ENCODE results near the gene C1orf210. TPM values are rescaled to one million over a fixed set of nuclear protein-coding genes. Genes with fewer than 3 reads are reported as not detected.

The C1orf210 gene
- total RNA-seq, 3 donors from 2014 or later = not detected

GRCh38 chr1:43246466-43247213, 38.7 kb downstream of the C1orf210 start:
- DNase-seq (no peak), ATAC-seq (no peak)
- Mint-ChIP-seq H3K36me3 (ENCODE audit: insufficient read depth) (no peaks in the 10 kb centered on the region), H3K4me1 (ENCODE audit: low read depth) (no peaks in the 10 kb centered on the region), H3K9me3 (no peaks in the 10 kb centered on the region), H3K27me3 (ENCODE audit: low read depth) (peaks cover 2% of the 10 kb centered on the region), H3K4me3 (no peak overlapping the region)

GRCh38 chr1:43243299-43243698, 42.1 kb downstream of the C1orf210 start:
- Mint-ChIP-seq H3K36me3 (ENCODE audit: insufficient read depth) (no peaks in the 10 kb centered on the region), H3K27me3 (ENCODE audit: low read depth) (peaks cover 2% of the 10 kb centered on the region), H3K4me3 (no peak overlapping the region), H3K9me3 (no peaks in the 10 kb centered on the region), H3K4me1 (ENCODE audit: low read depth) (no peaks in the 10 kb centered on the region)
- DNase-seq (no peak), ATAC-seq (no peak)

DNA sequence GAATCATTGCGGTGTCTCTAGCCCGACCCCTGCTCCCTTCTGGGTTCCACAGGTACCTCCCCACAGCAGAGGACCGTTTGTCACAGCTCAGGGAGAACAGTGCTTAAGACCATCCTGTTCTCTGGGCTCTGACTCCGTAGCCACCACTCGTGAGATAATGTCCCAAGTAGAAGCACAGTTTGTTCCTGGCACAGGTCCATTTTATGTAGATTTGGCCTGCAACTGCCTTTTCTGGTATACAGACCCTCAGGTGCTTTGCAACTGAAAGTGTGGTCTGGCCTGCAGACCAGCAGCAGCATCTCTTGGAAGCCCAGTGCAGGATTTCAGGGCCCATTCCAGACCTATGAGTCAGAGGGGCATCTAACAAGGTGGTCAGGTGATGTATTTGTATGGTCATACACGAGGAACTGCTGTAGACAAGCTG, 44.0 kb downstream of the C1orf210 start:
- Mint-ChIP-seq H3K4me1 (ENCODE audit: low read depth) (no peaks in the 10 kb centered on the region), H3K27me3 (ENCODE audit: low read depth) (no peaks in the 10 kb centered on the region), H3K36me3 (ENCODE audit: insufficient read depth) (no peaks in the 10 kb centered on the region), H3K4me3 (no peak overlapping the region), H3K9me3 (no peaks in the 10 kb centered on the region)
- ATAC-seq = no peak
- no peak for DNase-seq

GRCh38 chr1:43239484-43239883, 45.9 kb downstream of the C1orf210 start:
- no peaks in the 10 kb centered on the region for H3K9me3 Mint-ChIP-seq
- DNase-seq (no peak), ATAC-seq (no peak)
- no peaks in the 10 kb centered on the region for H3K36me3 Mint-ChIP-seq (ENCODE audit: insufficient read depth)
- H3K27me3 Mint-ChIP-seq (ENCODE audit: low read depth) = peaks cover 3% of the 10 kb centered on the region
- no peak overlapping the region for H3K4me3 Mint-ChIP-seq
- no peaks in the 10 kb centered on the region for H3K4me1 Mint-ChIP-seq (ENCODE audit: low read depth)

- H3K27me3 Mint-ChIP-seq (ENCODE audit: low read depth) = peaks cover 3% of the 10 kb centered on the region
- H3K9me3 Mint-ChIP-seq = no peaks in the 10 kb centered on the region
- ATAC-seq (no peak), DNase-seq (no peak)
- no peak overlapping the region for H3K4me3 Mint-ChIP-seq
- H3K4me1 Mint-ChIP-seq (ENCODE audit: low read depth) = no peaks in the 10 kb centered on the region
- H3K36me3 Mint-ChIP-seq (ENCODE audit: insufficient read depth) = no peaks in the 10 kb centered on the region
Observed at GRCh38 chr1:43238991-43239469, 46.4 kb downstream of the C1orf210 start.

DNA sequence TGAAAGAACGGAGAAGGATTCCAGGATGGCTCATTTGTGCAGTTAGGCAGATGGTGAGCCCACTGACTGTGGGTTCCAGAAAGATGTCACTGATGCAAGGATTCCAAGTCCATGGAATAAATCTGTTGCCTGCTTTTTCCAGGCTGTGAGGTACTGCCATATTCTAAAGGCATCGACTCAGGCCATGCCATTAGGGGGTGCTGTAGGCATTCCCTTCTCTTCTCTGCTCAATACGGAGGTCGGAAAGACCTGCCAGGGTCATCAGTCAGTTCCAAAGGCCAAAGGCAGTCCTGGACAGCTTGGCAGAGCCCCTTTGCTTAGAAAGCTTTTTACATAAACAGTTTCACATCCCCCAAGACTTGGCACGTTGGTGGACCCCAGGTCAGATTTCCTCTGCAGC, 47.3 kb downstream of the C1orf210 start:
- Mint-ChIP-seq H3K4me1 (ENCODE audit: low read depth) (no peaks in the 10 kb centered on the region), H3K4me3 (no peak overlapping the region), H3K9me3 (no peaks in the 10 kb centered on the region), H3K36me3 (ENCODE audit: insufficient read depth) (no peaks in the 10 kb centered on the region), H3K27me3 (ENCODE audit: low read depth) (peaks cover 3% of the 10 kb centered on the region)
- DNase-seq (no peak), ATAC-seq (no peak)

GRCh38 chr1:43237121-43237520, 48.3 kb downstream of the C1orf210 start:
- no peak for ATAC-seq
- H3K4me1 Mint-ChIP-seq (ENCODE audit: low read depth) = no peaks in the 10 kb centered on the region
- no peaks in the 10 kb centered on the region for H3K36me3 Mint-ChIP-seq (ENCODE audit: insufficient read depth)
- no peak for DNase-seq
- peaks cover 3% of the 10 kb centered on the region for H3K27me3 Mint-ChIP-seq (ENCODE audit: low read depth)
- no peaks in the 10 kb centered on the region for H3K9me3 Mint-ChIP-seq
- H3K4me3 Mint-ChIP-seq = no peak overlapping the region

DNA sequence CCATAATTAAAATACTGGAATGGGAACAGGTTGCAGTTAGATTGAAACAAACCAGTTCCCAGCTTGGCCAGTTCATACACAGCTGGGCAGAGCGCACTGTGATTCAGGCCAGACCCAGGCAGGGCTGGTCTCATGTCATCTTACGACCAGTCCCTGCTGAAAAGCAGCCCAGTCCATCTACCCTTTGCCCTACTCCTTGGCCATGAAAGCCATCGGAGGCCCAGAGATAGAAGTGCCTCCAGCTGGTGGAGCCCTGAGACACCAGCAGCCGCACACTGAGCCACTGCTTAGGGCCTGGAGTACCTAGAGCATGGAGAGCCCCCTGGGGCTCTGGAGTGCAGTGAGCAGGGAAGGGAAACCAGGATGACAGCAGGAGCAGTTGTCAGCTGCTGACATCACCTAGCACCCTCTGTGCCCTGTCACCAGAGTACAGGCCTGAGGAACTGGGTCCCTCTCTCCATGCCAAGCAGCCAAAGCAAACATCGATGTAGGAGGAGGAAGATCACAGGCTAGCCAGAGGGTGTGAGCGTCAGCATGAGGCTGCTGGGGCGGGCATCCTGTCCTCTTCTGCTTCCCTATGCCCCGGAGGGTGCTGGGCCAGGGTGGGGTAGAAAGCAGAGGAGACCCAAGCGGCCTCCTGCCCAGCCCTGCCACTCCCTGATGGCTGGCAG, 49.8 kb downstream of the C1orf210 start:
- Mint-ChIP-seq H3K36me3 (ENCODE audit: insufficient read depth) (no peaks in the 10 kb centered on the region), H3K4me3 (no peak overlapping the region), H3K4me1 (ENCODE audit: low read depth) (no peaks in the 10 kb centered on the region), H3K9me3 (no peaks in the 10 kb centered on the region), H3K27me3 (ENCODE audit: low read depth) (peaks cover 5% of the 10 kb centered on the region)
- DNase-seq (no peak), ATAC-seq (no peak)

DNA sequence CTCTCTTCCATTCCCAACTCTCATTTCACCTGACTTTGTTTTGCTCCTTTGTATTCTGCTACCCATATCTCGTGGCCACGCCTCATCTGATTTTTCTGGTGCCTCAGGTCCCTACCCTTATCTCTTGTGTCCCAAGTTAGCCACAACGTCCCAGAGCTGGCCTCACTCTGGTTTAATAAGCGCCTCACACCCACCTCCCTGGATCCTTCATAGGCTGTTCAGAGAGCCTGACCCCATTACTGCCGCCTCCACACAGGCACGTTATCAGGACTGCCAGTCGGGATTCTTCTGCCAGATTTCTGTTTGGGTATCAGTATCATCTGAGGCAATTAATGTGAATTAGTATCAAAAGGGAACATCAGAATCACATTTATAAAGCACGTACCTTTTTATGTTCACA, 50.3 kb downstream of the C1orf210 start:
- H3K4me3 Mint-ChIP-seq = no peak overlapping the region
- DNase-seq = no peak
- ATAC-seq = no peak
- no peaks in the 10 kb centered on the region for H3K4me1 Mint-ChIP-seq (ENCODE audit: low read depth)
- H3K9me3 Mint-ChIP-seq = no peaks in the 10 kb centered on the region
- H3K27me3 Mint-ChIP-seq (ENCODE audit: low read depth) = peaks cover 5% of the 10 kb centered on the region
- H3K36me3 Mint-ChIP-seq (ENCODE audit: insufficient read depth) = no peaks in the 10 kb centered on the region

DNA sequence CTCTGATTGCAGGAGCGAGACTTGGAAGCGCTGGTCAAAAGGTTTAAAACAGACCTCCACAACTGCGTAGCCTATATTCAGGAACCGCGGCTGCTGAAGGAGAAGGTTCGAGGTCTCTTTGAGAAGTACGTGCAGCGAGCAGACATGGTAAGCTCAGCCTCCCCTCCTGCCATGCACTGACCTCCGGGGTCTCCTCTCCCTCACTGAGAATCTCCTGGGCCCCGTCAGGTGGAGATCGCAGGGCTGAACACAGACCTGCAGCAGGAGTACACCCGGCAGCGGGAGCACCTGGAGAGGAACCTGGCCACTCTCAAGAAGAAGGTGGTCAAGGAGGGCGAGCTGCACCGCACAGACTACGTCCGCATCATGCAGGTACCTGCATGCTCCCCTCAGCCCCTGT, 51.1 kb downstream of the C1orf210 start:
- ATAC-seq (no peak), DNase-seq (no peak)
- H3K4me3 Mint-ChIP-seq = no peak overlapping the region
- H3K4me1 Mint-ChIP-seq (ENCODE audit: low read depth) = no peaks in the 10 kb centered on the region
- no peaks in the 10 kb centered on the region for H3K9me3 Mint-ChIP-seq
- H3K27me3 Mint-ChIP-seq (ENCODE audit: low read depth) = peaks cover 5% of the 10 kb centered on the region
- H3K36me3 Mint-ChIP-seq (ENCODE audit: insufficient read depth) = no peaks in the 10 kb centered on the region

DNA sequence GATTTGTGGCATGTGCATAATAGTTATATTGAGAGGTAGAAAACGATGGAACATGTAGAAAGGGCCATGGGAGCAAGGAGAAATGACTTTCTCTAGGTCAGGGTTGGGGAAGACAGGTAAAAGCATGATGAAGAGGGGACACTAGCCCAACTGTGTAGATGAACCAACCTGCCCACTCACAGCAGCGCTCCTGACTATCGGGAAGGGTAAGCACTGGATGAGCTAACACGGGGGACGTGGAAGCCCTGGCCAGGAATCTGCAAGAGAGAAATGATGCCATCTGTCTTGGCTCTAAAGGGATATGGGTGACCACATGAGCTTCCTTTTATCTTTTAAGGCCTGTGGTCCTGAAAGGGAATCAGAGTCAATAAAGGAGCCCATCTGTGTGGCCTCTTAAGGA, 51.8 kb downstream of the C1orf210 start:
- Mint-ChIP-seq H3K4me1 (ENCODE audit: low read depth) (no peaks in the 10 kb centered on the region), H3K9me3 (no peaks in the 10 kb centered on the region), H3K4me3 (no peak overlapping the region), H3K27me3 (ENCODE audit: low read depth) (peaks cover 5% of the 10 kb centered on the region), H3K36me3 (ENCODE audit: insufficient read depth) (no peaks in the 10 kb centered on the region)
- no peak for ATAC-seq
- no peak for DNase-seq

GRCh38 chr1:43232482-43232881, 52.9 kb downstream of the C1orf210 start:
- DNase-seq = no peak
- no peaks in the 10 kb centered on the region for H3K9me3 Mint-ChIP-seq
- no peaks in the 10 kb centered on the region for H3K36me3 Mint-ChIP-seq (ENCODE audit: insufficient read depth)
- no peak for ATAC-seq
- no peaks in the 10 kb centered on the region for H3K4me1 Mint-ChIP-seq (ENCODE audit: low read depth)
- H3K27me3 Mint-ChIP-seq (ENCODE audit: low read depth) = peaks cover 5% of the 10 kb centered on the region
- no peak overlapping the region for H3K4me3 Mint-ChIP-seq

DNA sequence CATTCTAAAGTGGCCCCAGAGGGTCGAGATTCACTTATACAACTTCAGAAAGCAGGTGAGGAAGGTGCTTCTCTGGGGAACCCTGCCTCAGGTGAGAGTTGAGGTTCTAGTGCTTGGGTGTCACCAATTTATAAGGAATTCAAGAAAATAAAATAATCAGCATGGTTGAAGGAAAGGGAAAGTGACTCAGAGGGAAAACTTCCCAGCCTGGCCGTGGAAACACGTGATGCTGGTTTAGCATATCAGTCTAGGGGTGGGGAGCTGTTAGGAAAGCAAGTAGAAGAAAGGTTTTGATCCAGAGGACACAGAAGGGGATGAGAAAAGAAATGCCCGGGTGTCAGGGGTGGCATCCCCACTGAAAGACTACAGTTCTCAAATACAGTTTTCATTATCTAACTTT, 53.3 kb downstream of the C1orf210 start:
- Mint-ChIP-seq H3K36me3 (ENCODE audit: insufficient read depth) (no peaks in the 10 kb centered on the region), H3K4me3 (no peak overlapping the region), H3K9me3 (no peaks in the 10 kb centered on the region), H3K4me1 (ENCODE audit: low read depth) (no peaks in the 10 kb centered on the region), H3K27me3 (ENCODE audit: low read depth) (peaks cover 7% of the 10 kb centered on the region)
- ATAC-seq (no peak), DNase-seq (no peak)
